Measurements from ENCODE around the gene DUSP12. TPM values are rescaled to one million over a fixed set of nuclear protein-coding genes. Genes with fewer than 3 reads are reported as not detected.
"Not testable (repeated sequence)": the region's sequence is repeated elsewhere in the genome, so short reads cannot be mapped to it uniquely, and the experiment has no call there.

The DUSP12 gene, protein sequence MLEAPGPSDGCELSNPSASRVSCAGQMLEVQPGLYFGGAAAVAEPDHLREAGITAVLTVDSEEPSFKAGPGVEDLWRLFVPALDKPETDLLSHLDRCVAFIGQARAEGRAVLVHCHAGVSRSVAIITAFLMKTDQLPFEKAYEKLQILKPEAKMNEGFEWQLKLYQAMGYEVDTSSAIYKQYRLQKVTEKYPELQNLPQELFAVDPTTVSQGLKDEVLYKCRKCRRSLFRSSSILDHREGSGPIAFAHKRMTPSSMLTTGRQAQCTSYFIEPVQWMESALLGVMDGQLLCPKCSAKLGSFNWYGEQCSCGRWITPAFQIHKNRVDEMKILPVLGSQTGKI
- polyA plus RNA-seq (2013, experiment 1 of 2; ENCODE audit: insufficient read length): 28.4 TPM
- polyA plus RNA-seq (2013, experiment 2 of 2; ENCODE audit: insufficient read length): 14.5 TPM

DNA sequence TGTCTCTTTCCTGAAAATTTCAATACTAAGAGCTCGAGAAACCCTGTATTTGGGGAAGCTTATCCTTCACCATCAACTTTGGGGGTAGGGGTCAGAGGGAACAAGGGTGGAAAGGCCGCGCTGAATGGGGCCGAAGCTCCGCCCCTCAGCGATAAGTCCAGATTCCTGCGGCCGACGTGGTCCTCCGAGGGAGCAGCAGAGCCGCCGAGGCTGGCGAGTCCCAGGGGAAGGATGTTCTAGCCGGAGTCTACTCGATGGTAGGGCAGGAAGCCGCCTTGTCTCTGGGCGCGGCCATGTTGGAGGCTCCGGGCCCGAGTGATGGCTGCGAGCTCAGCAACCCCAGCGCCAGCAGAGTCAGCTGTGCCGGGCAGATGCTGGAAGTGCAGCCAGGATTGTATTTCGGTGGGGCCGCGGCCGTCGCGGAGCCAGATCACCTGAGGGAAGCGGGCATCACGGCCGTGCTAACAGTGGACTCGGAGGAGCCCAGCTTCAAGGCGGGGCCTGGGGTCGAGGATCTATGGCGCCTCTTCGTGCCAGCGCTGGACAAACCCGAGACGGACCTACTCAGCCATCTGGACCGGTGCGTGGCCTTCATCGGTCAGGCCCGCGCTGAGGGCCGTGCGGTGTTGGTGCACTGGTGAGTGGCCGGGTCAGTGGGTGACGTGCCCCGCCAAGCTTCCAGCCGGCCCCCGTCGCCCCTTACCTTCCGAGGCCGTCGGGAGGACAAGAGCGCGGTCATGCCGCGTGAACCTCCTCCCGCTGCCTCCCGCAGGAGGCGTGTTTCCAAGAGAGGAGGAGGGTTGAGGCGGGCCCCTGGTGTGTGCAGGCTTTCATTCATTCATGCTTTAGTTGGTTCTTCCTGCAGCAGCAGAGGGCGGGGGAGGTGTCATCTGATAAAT is at the start of gene DUSP12:
TSS of gene DUSP12 (plus strand) at position 278 of the 899 bp plus-strand sequence. CDS start at position 294, 16 bp downstream.
- peak; percentile 97 for DNase-seq

DNA sequence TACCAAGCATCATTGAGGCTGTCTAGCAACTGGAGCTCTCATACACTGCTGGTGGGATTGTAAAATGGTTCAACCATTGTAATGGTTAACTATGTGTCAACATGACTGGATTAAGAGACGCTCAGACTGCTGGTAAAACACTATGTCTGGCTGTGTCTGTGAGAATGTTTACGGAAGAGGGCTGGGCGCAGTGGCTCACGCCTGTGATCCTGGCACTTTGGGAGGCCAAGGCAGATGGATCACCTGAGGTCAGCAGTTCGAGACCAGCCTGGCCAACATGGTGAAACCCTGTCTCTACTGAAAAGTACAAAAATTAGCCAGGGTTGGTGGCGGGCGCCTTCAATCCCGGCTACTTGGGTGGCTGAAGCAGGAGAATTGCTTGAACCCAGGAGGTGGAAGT is 47.3 kb upstream of the DUSP12 start:
- DNase-seq: no peak

DNA sequence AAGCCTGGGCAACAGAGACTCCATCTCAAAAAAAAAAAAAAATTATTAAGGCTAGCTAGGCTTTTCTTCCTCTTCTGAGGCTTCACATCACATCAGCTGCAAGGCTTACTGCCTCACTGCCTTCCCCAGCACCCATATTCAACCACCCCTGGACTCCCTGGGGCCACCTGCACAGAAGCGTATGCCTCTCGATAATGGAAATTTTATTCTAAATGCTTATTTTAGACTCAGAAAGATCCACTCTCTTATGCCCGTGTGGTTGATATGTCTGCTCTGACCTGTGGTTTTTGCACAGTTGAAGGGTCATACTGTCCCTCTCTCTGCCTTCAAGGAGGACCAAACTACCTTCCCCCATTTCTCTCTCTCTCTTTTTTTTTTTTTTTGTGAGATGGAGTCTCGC is 44.0 kb upstream of the DUSP12 start:
- no peak for DNase-seq

DNA sequence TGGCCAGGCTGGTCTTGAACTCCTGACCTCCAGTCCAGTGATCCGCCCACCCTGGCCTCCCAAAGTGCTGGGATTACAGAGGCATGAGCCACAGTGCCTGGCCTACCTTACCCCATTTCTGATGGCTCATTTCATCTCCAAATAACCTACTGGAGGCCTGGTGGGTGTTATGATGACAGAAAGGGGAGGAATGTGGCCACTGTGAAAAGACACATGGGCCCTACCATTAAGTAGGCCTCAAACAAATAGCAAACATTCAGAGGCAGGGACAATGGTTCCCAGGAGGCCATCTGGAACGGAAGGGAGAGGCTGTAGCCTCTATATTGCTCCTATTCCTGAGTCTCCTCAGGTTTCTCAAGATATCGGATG is 43.5 kb upstream of the DUSP12 start:
- DNase-seq: peak; percentile 91

DNA sequence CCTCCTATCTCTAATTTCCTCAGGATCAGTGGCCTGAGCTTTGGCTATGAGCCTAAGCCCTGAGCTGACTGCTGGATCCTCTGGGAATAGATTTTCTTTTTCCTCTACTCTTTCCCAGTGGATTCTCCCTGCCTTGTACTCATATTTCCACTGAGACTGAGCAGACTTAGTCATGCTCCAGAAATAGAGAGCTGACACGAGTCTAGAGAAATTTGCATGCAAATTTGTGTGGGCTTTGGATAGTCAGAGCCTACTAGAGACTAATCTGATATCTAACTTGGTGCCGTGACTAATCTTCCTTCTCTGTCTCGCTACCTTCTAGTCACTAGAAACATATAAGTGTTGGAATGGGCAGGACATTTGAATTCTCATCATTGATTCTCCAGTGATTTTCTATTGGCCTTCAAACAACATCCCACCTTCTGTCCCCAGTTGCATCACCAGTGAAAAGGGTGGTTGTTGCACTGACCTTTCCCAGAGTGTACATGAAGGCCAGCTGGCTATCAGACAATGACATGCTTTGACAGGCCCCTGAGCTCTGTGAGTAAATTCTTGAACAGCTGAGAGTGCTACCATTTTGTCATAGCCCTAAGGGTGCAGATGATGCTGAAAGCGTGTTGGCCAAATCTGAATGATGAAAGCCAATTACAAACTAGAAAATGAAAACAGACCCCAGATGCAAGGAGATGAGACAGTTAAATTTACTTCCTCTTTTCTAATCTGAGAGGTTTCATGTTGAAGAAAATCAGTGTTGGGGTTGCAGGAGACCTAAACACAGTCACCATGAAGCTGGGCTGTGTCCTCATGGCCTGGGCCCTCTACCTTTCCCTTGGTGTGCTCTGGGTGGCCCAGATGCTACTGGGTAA is 42.9 kb upstream of the DUSP12 start, which contains the start of gene FCRLA:
TSS of gene FCRLA (plus strand) at position 748 of the 866 bp plus-strand sequence. CDS start at position 784, 36 bp downstream.
- peak; percentile 99 for DNase-seq

DNA sequence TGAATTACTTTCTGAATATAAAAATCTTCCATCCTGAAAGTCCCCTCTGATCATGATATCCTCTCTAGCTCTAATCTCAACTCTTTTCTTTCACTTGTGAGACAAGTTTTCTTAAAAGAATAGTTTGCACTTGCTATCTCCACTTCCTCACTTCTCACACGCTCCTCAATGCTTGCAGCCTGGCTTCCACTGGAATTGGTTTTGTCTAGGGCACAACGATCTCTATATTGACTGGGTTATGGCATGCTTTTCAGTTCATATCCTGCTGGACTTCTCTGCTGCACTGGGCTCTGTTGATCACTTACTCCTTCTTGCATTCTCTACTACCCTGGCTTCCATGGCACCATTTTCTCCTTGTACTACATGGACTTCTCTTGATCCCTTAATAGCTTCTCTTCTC is 42.1 kb upstream of the DUSP12 start:
- DNase-seq: no peak

DNA sequence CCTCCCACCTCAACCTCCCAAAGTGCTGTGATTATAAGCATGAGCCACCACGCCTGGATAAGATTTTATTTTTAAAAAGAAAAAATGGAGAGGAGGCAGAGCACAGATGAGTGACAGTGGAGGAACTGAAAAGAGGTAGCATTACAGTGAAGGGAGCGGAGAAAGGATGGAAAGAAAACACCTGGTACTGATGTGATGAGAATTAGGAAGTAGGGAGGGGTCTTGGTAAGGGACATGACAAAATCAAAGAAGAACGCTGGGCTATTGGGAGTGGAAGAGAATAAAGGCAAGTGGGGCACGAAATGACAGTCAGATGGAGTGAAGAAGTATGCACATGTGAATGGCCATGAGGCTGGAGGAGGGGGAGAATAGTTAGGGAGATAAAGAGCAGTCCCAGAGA is 40.2 kb upstream of the DUSP12 start:
- DNase-seq: no peak

DNA sequence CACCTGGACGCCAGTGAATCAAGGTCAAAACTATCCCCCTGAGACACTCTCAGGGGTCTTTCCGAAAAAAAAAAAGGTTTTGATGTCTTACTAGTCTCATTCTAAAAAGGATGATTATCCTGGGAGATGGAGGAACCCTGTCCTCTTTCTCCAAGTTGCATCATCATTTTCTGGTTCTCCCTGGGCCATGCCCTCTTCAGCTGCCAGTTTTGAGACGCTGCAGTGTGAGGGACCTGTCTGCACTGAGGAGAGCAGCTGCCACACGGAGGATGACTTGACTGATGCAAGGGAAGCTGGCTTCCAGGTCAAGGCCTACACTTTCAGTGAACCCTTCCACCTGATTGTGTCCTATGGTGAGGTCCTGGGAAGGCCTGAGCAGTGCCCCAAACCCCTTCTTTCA is 39.0 kb upstream of the DUSP12 start:
- peak; percentile 20 for DNase-seq

DNA sequence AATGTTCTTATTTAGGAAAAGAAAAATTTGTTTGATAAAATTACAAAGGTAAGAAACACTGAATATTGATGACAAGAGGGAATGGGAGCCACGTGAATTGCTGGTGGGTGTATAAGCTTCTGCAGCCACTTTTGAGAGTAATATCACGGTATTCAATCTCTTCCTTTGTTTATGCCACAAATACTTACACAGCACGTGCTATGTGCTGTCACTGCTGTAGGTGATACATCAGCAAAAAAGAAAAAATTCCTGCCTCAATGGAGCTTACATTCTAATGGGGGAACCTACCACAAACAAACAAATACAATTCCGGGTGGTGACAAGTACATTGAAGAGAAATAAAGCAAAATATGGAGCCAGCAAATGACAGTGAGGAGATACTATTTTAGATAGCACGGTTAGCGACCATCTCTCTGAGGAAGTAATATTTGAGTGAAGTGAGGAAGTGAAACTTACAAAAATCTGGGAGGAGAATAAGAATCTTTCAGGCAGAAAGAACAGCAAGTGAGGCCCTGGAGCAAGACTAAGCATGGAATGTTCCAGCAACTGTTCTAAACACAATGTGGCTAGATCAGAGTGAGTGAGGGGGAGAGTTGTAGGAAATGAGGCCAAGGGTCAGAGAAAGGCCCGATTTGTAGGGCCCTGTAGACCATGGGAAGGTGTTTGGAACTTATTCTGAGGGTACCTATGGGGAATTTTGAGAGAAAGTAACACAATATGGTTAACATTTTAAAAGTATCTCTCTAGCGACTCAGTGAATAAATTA is 30.8 kb upstream of the DUSP12 start:
- no peak for DNase-seq

DNA sequence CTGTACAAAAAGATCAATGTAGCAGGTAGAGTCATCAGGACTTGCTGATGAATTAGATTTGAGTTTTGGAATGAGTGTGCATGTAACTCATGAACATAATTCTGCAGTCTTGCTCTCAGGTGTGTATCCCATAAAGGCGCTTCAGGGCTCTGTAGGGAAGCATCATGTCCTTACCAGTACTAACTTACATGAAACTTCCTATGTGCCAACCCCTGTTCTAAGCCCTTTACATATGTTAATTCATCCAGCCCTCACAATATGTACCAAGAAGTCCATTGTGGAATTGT is 30.3 kb upstream of the DUSP12 start:
- no peak for DNase-seq

DNA sequence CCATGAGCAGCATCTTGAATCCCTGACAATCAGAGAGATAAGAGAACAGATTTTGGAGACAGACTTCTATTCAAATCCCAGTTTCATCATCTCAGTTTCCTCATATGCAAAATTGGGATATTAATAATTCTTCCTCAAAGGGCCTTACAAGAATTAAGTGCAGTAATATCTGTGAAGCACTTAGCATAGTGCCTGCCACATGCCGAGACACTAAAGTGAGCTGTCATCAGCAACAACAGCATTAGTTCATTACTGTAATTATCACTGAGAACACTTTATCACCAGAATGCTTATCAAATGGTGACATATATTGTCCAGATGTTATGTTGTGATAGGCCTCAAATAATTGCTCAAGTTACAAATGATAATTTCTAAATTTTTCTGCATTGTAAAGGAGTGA is 29.2 kb upstream of the DUSP12 start:
- no peak for DNase-seq

DNA sequence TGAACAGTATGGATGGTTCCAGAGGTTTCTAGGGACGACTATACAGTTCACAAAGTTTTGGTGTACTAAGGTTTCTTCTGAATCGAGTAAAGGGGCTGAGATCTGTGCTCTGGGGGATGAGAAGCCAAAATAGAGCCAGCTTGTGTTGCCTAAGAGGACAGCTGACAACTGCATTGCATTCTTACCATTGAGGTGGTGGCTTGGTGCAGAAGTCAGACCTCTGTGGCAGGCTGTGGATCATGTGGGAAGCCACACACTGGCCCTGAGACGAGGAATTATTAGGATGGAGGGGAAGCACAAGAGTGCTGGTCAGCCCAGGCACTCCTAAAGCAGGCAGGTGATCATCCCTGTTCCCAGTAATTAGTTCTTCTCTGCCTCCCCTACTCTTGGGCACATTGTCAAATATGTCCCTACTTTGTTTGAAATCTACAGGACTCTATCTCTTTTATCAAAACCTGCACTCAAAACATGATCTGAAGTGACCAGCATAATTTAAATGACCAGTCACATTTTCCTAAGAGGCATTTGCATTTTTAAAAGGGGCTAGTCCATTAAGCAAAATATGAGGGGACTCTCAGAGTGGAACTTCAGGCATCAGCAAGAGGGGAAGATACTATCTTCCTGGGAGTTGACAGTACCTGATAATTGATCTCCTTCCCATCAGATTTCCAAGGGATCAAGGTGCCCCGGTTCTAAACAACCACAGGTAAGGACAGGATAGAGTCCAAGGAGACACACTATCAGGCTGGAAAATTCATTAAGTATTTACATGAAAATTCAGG is 28.4 kb upstream of the DUSP12 start, which contains the start of gene FCRLB:
TSS of gene FCRLB (plus strand) at position 589 of the 782 bp plus-strand sequence. CDS start 1,129 bp downstream, outside the sequence.
- no peak for DNase-seq

DNA sequence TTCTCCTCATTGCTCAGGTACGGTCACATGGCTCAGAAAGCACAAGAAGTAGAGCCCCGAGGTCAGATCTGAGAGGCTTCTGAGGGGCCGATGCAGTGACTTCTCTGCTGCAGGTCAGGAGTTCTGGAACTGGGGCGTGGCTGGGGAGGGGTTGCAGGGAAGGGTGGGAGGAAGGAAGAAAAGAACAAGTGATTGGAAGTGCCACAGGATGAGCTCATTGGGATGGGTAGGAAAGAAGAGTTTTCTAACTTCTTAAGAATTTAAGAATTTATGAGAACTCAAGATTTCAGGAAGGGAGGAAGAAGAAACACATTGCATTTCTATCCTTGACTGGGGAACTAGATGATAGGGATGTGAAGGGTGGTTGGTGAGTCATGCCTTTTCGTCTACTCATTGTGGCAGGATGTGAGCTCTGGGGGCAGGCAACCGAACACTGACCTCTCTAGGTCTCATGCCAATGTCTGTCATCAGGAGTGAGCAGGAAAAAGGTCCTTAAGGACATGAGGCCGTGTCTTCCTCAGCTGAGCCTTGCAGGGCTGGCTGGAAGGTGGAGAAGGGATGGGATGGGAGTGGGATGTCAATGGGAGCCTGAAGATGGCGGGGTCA is 27.7 kb upstream of the DUSP12 start:
- peak; percentile 97 for DNase-seq

DNA sequence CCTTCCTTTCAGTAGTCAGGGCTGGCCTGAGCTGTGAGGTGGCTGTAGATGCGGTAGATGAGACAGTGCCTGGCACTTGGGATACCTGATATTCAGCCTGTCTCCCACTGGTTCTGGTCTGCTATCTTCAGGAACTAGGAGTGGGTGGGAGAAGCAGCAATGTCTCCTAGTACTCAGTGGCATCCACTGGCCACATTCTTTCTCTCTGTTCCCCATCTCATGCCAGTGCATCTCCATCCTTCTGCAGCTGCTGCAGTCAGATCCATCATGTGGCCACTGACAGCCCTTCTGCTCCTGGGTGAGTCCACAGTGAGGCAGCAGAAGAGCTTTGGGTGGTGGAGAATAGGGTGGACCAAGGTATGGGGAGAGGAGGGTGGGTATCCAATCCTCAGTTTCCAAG is 27.2 kb upstream of the DUSP12 start:
- DNase-seq: no peak

DNA sequence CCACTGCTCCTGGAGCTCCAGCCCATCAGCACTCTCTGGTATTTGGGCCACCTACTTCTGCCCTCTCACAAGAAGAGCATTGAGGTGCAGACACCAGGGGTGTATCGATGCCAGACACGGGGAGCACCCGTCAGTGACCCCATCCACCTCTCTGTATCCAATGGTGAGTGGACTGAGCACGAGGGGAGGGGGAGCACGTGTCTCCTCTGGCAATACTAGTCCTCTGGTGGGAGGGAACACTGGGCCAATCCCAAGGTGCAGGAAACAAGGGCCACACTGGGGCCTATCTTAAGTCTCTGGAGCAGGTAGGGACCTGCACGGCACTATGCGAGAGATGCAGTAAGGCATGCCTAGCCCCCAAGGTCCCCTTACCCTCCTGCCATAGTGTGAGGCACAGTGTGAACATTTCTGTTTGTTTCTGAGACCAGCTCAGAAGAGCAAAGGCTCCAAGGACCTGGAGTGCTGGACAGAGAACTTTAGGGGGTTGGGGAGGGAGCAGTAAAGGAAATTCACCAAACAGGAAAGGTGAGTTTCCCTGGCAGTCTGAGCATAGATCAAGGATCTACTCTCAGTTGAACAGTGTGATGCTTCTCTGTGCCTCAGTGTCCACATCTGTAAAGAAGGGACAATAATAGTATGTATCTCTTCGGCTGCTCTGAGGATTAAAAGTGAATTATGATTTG is 26.0 kb upstream of the DUSP12 start:
- DNase-seq: no peak

DNA sequence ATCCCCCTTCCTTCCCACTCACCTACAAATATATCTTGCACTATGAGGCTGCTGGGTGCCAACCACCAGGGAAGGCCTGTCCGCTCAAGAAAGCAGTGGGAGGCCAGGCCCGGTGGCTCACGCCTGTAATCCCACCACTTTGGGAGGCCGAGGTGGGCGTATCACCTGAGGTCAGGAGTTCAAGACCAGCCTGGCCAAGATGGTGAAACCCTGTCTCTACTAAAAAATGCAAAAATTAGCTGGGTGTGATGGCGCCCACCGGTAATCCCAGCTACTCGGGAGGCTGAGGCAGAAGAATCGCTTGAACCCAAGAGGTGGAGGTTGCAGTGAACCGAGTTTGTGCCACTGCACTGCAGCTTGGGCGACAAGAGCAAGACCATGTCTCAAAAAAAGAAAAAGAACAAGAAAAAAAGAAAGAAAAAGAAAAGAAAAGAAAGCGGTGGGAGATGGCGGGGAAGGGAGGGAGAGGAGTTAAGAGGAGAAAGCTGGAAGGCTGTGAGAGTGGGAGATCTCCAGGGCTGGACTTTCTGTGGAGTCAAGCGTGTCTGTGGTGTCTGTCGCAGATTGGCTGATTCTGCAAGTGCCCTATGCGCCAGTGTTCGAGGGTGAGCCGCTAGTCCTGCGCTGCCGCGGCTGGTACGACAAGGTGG is 24.2 kb upstream of the DUSP12 start:
- DNase-seq: not testable (repeated sequence)

DNA sequence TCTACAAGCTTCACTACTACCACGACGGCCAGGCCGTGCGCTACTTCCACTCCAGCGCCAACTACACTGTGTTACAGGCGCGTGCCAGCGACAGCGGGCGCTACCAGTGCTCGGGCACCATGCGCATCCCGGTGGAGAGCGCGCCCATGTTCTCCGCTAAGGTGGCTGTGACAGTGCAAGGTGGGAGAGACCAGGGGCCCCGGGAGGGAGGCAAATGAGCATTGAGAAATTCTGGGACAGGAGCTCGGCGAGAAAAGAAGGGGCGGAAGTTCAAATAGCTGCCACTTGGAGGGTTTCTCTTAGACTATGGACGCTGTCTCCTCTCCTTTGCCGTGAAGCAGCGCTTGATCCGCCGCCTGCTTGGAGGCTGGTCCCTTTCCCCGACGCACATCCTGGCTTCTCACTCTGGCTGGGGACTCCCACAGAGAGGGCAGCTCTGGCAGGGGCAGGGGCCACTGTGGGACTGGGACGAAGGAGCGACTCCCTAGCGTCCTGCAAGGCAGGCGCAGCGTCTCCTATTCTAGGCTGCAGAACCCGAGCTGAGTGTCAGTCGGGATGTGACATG is 23.6 kb upstream of the DUSP12 start:
- DNase-seq: peak; percentile 65

DNA sequence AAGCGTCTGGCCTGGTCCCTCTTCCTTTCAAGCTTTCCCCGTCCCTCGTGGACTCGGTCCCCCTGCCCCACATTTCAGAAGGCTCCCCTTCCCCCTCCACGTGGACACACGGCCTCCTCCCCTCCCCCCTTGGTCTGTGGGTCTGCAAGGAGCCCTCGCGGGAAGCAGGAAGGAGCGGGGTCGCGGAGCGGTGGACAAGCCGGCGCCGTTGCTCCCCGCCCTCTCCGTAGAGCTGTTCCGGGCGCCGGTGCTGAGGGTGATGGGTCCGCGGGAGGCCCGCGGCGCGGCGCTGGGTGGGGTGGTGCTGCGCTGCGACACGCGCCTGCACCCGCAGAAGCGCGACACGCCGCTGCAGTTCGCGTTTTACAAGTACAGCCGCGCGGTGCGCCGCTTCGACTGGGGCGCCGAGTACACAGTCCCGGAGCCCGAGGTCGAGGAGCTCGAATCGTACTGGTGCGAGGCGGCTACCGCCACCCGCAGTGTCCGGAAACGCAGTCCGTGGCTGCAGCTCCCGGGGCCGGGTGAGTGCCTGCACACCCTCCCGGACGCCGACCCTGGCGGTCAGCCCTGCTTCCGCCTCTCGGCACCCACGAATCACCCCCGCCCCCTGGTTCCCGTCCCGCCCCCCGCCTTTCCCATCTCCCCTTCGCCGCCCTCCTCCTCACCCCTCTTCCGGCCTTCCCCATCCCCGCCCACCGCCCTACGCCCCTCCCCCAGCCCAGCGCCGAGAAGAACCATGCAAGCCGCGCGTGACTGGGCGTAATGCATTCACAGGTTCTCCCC is 22.9 kb upstream of the DUSP12 start:
- peak; percentile 86 for DNase-seq
